Epithelial cell of esophagus (primary cell): ENCODE measurements around the gene GAB1.

Source experiments
- DNase-seq: peaks from one replicate; pipeline ENCODE4 v3.0.0; 2010; ENCODE audit warnings: low read depth
- H3K4me3 ChIP-seq: 2 replicates; pipeline ENCODE4 v1.5.1; 2011; ENCODE audit warnings: mild to moderate bottlenecking, low read length, control low read depth
- TF ChIP-seq, protein P1 (sequence below): IDR thresholded peaks from 2 replicates; pipeline ENCODE4 v1.5.1; 2011; ENCODE audit warnings: low read depth, mild to moderate bottlenecking, low read length, control low read depth, inconsistent platforms; ENCODE audit not compliant: insufficient read depth; ENCODE audit errors: missing control alignments

The GAB1 gene

GRCh38 chr4:143489106-143489505 is 152.4 kb downstream of the GAB1 start:
- no peak overlapping the region for H3K4me3 ChIP-seq
- DNase-seq = peak; percentile 25
- TF ChIP-seq, protein P1, sequence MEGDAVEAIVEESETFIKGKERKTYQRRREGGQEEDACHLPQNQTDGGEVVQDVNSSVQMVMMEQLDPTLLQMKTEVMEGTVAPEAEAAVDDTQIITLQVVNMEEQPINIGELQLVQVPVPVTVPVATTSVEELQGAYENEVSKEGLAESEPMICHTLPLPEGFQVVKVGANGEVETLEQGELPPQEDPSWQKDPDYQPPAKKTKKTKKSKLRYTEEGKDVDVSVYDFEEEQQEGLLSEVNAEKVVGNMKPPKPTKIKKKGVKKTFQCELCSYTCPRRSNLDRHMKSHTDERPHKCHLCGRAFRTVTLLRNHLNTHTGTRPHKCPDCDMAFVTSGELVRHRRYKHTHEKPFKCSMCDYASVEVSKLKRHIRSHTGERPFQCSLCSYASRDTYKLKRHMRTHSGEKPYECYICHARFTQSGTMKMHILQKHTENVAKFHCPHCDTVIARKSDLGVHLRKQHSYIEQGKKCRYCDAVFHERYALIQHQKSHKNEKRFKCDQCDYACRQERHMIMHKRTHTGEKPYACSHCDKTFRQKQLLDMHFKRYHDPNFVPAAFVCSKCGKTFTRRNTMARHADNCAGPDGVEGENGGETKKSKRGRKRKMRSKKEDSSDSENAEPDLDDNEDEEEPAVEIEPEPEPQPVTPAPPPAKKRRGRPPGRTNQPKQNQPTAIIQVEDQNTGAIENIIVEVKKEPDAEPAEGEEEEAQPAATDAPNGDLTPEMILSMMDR = no peak

DNA sequence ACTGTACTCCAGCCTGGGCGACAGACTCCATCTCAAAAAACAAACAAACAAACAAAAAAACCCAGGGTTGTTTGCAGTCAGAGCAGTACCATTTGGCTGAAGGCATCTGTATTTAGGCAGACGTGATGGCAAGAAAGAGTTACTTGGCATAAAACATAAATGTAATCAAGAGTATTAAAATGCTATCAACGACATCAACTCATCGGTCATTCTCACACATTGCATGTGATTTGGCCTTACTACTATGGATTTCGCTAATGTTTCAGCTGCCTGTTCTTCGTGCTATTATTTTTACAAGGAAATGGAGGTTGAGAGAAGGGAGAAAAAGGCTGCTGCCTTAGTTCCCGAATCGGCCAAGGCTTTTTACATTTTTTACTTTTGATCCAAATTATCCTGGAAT is 161.3 kb downstream of the GAB1 start:
- H3K4me3 ChIP-seq = no peak overlapping the region
- DNase-seq = no peak
- TF ChIP-seq, protein P1 = no peak

DNA sequence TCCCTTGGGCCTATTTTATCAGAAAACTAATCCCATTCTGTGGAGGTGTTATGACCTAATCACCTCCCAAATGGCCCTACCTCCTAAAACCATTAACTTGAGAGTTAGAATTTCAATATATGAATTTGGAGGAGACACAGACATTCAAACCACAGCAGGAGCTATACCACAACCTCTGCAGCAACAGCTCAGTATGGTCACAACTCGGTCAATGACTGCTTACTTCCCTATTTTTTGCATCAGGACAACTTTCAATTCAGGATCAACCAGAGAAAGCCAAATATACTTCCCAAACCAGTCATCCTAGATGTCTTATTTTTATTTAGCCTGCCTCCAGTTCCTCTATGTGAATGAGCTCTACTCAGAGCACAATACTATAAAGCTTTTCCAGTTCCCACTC is 165.6 kb downstream of the GAB1 start:
- TF ChIP-seq, protein P1 = no peak
- no peak for DNase-seq
- no peak overlapping the region for H3K4me3 ChIP-seq

GRCh38 chr4:143506031-143506430 is 169.4 kb downstream of the GAB1 start:
- H3K4me3 ChIP-seq = no peak overlapping the region
- DNase-seq = no peak
- TF ChIP-seq, protein P1 = no peak

DNA sequence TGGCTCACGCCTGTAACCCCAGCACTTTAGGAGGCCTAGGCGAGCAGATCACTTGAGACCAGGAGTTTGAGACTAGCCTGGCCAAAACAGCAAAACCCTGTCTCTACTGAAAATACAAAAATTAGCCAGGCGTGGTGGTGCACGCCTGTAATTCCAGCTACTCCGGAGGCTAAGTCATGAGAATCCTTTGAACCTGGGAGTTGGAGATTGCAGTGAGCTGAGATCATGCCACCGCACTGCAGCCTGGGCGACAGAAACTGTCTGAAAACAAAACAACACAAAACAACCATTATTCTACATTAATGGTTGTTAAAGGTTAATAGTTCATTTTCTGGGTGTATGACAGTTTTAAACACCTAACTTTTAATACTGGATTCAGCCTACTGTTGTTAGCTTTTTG is 175.2 kb downstream of the GAB1 start:
- H3K4me3 ChIP-seq = no peak overlapping the region
- TF ChIP-seq, protein P1 = no peak
- no peak for DNase-seq

- peak overlapping the region; percentile 96 for H3K4me3 ChIP-seq
- TF ChIP-seq, protein P1 = no peak
- DNase-seq = no peak
These were observed 176.3 kb downstream of the GAB1 start for GRCh38 chr4:143512978-143513313.

- H3K4me3 ChIP-seq = peak within 1 kb of the TSS; percentile 96
- TF ChIP-seq, protein P1 = no peak
- peak; percentile 99 for DNase-seq
These were observed 176.9 kb downstream of the GAB1 start, which contains the start of gene SMARCA5 for GRCh38 chr4:143513314-143514168. Gene SMARCA5 (plus strand): TSS chr4:143513702. CDS start chr4:143513925, 223 bp downstream.
